ENCODE results near the gene PSMD11. TPM values are rescaled to one million over a fixed set of nuclear protein-coding genes. Genes with fewer than 3 reads are reported as not detected.

The PSMD11 gene
- total RNA-seq, 1 donor from 2014 or later: 83.2 TPM

- FAIRE-seq (no peak), DNase-seq (ENCODE audit: low spot score in 2 of 2) (no peak)
These were observed 82.8 kb downstream of the PSMD11 start for GRCh38 chr17:32527146-32527545.

GRCh38 chr17:32528825-32529224 is 84.5 kb downstream of the PSMD11 start:
- no peak for FAIRE-seq
- DNase-seq (ENCODE audit: low spot score in 2 of 2): no peak

GRCh38 chr17:32529604-32530003 is 85.3 kb downstream of the PSMD11 start:
- DNase-seq (ENCODE audit: low spot score in 2 of 2): no peak

More at GRCh38 chr17:32529604-32530003, 85.3 kb downstream of the PSMD11 start:
- FAIRE-seq: no peak

Small RNA genes lying within 50 kb of the gene (small RNA-seq; reads per million reads assigned to genes)
- gene AC005899.2 (not detected), gene AC005899.6 (not detected), gene RF00019 (not detected)

Other genes with a start within 250 kb of the PSMD11 start
- 1.6 TPM for gene RHBDL3, start 178.7 kb upstream of the PSMD11 start, total RNA-seq
- gene C17orf75, start 102.3 kb upstream of the PSMD11 start, total RNA-seq: 47.3 TPM
- gene ZNF207, start 94.4 kb upstream of the PSMD11 start, total RNA-seq: 80.7 TPM
- gene CDK5R1, start 42.5 kb downstream of the PSMD11 start, total RNA-seq: 271 TPM